ENCODE results near the gene RPEL1.
A peak's percentile ranks its signal among the peaks of the same experiment; 100 is the strongest.
"Not testable (repeated sequence)": the region's sequence is repeated elsewhere in the genome, so short reads cannot be mapped to it uniquely, and the experiment has no call there.

Gene RPEL1

GRCh38 chr10:103231047-103231551, 14.6 kb upstream of the RPEL1 start:
- DNase-seq (ENCODE audit: low read depth, low spot score) = no peak
- no peak overlapping the region for H3K4me3 ChIP-seq (ENCODE audit: low read length)

GRCh38 chr10:103232131-103232673, 13.5 kb upstream of the RPEL1 start:
- DNase-seq (ENCODE audit: low read depth, low spot score) = no peak
- H3K4me3 ChIP-seq (ENCODE audit: low read length) = no peak overlapping the region

- DNase-seq (ENCODE audit: low read depth, low spot score) = peak; percentile 12
- no peak overlapping the region for H3K4me3 ChIP-seq (ENCODE audit: low read length)
These were observed 12.8 kb upstream of the RPEL1 start for GRCh38 chr10:103232772-103233488.

GRCh38 chr10:103235775-103236174, 9.9 kb upstream of the RPEL1 start:
- no peak for DNase-seq (ENCODE audit: low read depth, low spot score)
- H3K4me3 ChIP-seq (ENCODE audit: low read length) = no peak overlapping the region

- no peak for DNase-seq (ENCODE audit: low read depth, low spot score)
- H3K4me3 ChIP-seq (ENCODE audit: low read length) = no peak overlapping the region
These were observed 7.0 kb upstream of the RPEL1 start for GRCh38 chr10:103238506-103239252.

GRCh38 chr10:103241262-103242011, 4.2 kb upstream of the RPEL1 start:
- DNase-seq (ENCODE audit: low read depth, low spot score) = no peak
- no peak overlapping the region for H3K4me3 ChIP-seq (ENCODE audit: low read length)

- no peak overlapping the region for H3K4me3 ChIP-seq (ENCODE audit: low read length)
These were observed 918 bp upstream of the RPEL1 start for GRCh38 chr10:103244666-103245271.

GRCh38 chr10:103246324-103246723, 637 bp downstream of the RPEL1 start:
- H3K4me3 ChIP-seq (ENCODE audit: low read length) = no peak overlapping the region
- DNase-seq (ENCODE audit: low read depth, low spot score) = no peak

More at GRCh38 chr10:103244666-103245271, 918 bp upstream of the RPEL1 start:
- peak; percentile 63 for DNase-seq (ENCODE audit: low read depth, low spot score)

GRCh38 chr10:103254113-103254512, 8.4 kb downstream of the RPEL1 start:
- no peak overlapping the region for H3K4me3 ChIP-seq (ENCODE audit: low read length)
- DNase-seq (ENCODE audit: low read depth, low spot score) = no peak

- no peak for DNase-seq (ENCODE audit: low read depth, low spot score)
- no peak overlapping the region for H3K4me3 ChIP-seq (ENCODE audit: low read length)
These were observed 9.0 kb downstream of the RPEL1 start for GRCh38 chr10:103254538-103255325.

- H3K4me3 ChIP-seq (ENCODE audit: low read length) = no peak overlapping the region
- DNase-seq (ENCODE audit: low read depth, low spot score) = no peak
These were observed 10.9 kb downstream of the RPEL1 start for GRCh38 chr10:103256613-103257012.

- no peak overlapping the region for H3K4me3 ChIP-seq (ENCODE audit: low read length)
- DNase-seq (ENCODE audit: low read depth, low spot score) = no peak
These were observed 12.1 kb downstream of the RPEL1 start for GRCh38 chr10:103257812-103258211.

- H3K4me3 ChIP-seq (ENCODE audit: low read length); DNase-seq (ENCODE audit: low read depth, low spot score): not testable (repeated sequence)
These were observed 13.2 kb downstream of the RPEL1 start for GRCh38 chr10:103258928-103259327.

GRCh38 chr10:103259989-103260388, 14.3 kb downstream of the RPEL1 start:
- DNase-seq (ENCODE audit: low read depth, low spot score) = no peak
- no peak overlapping the region for H3K4me3 ChIP-seq (ENCODE audit: low read length)

- no peak overlapping the region for H3K4me3 ChIP-seq (ENCODE audit: low read length)
These were observed 16.5 kb downstream of the RPEL1 start for GRCh38 chr10:103262229-103262628.

GRCh38 chr10:103265717-103266329, 20.1 kb downstream of the RPEL1 start:
- DNase-seq (ENCODE audit: low read depth, low spot score) = peak; percentile 55
- H3K4me3 ChIP-seq (ENCODE audit: low read length) = no peak overlapping the region

More at GRCh38 chr10:103262229-103262628, 16.5 kb downstream of the RPEL1 start:
- DNase-seq (ENCODE audit: low read depth, low spot score) = no peak

- H3K4me3 ChIP-seq (ENCODE audit: low read length) = no peak overlapping the region
- no peak for DNase-seq (ENCODE audit: low read depth, low spot score)
These were observed 27.4 kb downstream of the RPEL1 start for GRCh38 chr10:103273041-103273441.
